Measurements from ENCODE around the gene LIMS1. TPM values are rescaled to one million over a fixed set of nuclear protein-coding genes. Genes with fewer than 3 reads are reported as not detected.
"Not testable (repeated sequence)": the region's sequence is repeated elsewhere in the genome, so short reads cannot be mapped to it uniquely, and the experiment has no call there.

The LIMS1 gene
- total RNA-seq, 1 donor from 2014 or later = 85.5 TPM

DNA sequence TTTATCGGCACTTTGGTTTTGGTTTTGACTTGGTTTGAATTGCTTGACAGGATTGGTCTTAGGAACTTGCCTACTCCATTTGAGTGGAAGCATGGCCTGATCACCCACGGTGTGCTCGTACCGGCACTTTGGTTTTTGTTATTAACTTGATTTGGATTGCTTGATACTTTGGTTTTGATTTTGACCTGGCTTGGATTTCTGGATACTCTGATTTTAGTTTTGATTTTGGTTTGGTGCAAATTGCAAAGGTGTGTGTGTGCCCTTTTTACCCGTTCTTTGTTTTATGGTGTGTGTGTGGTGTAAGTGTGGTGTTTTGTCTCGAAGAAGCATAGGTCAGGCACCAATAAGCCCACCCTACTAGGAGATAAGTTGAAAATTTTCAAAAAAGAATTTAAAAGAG, 9.6 kb upstream of the LIMS1 start:
- intact Hi-C loops (cut with DNase I); H3K4me1 ChIP-seq; H3K9me3 ChIP-seq; ATAC-seq; H3K27ac ChIP-seq; H3K4me3 ChIP-seq; H3K36me3 ChIP-seq; DNase-seq; H3K27me3 ChIP-seq (ENCODE audit: low read depth): not testable (repeated sequence)

DNA sequence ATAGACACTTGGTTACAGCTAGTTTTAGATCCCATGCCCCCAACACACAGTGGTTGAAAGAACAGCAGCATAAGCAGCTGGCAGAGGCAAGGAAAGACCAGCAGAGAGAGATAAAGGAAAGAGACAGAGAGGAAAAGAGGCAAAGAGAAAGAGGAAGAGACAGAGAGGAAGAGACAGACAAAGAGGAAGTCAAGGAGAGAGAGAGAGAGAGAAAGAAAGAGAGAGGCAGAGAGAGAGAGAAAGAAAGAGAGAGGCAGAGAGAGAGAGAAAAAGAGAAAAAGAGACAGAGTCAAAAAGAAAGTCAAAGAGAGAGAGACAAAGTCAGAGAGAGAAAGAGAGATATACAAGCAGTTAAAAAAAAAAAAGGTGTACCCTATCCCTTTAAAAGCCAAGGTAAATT, 9.0 kb upstream of the LIMS1 start:
- H3K36me3 ChIP-seq; H3K27ac ChIP-seq; DNase-seq; ATAC-seq; intact Hi-C loops (cut with DNase I); H3K4me3 ChIP-seq; H3K27me3 ChIP-seq (ENCODE audit: low read depth); H3K9me3 ChIP-seq; H3K4me1 ChIP-seq: not testable (repeated sequence)

DNA sequence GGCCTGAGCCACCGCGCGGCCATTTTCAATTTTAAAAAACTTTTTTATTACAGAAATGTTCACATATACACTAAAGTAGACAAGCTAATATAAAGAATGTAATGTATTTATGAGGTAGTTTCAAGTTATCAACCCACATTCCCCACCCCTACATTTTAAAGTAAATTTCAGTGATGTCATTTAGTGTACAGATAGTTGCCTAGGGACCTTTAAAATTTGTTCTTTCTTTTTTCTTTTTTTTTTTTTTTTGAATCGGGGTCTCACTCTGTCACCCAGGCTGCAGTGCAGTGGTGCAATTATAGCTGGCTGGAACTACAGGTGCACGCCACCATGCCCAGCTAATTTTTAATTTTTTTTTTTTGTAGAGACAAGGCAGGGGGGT, 2.6 kb upstream of the LIMS1 start:
- H3K36me3 ChIP-seq = no peaks in the 10 kb centered on the region
- no peaks in the 10 kb centered on the region for H3K27me3 ChIP-seq (ENCODE audit: low read depth)
- H3K27ac ChIP-seq = no peak overlapping the region
- DNase-seq (no peak), ATAC-seq (no peak)
- no peaks in the 10 kb centered on the region for H3K9me3 ChIP-seq
- intact Hi-C loops (cut with DNase I) = no loop called here
- no peak overlapping the region for H3K4me3 ChIP-seq
- TF ChIP-seq, protein P1, sequence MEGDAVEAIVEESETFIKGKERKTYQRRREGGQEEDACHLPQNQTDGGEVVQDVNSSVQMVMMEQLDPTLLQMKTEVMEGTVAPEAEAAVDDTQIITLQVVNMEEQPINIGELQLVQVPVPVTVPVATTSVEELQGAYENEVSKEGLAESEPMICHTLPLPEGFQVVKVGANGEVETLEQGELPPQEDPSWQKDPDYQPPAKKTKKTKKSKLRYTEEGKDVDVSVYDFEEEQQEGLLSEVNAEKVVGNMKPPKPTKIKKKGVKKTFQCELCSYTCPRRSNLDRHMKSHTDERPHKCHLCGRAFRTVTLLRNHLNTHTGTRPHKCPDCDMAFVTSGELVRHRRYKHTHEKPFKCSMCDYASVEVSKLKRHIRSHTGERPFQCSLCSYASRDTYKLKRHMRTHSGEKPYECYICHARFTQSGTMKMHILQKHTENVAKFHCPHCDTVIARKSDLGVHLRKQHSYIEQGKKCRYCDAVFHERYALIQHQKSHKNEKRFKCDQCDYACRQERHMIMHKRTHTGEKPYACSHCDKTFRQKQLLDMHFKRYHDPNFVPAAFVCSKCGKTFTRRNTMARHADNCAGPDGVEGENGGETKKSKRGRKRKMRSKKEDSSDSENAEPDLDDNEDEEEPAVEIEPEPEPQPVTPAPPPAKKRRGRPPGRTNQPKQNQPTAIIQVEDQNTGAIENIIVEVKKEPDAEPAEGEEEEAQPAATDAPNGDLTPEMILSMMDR (IDR thresholded peaks at IDR 0.05) = no peak
- peaks cover 19% of the 10 kb centered on the region for H3K4me1 ChIP-seq

DNA sequence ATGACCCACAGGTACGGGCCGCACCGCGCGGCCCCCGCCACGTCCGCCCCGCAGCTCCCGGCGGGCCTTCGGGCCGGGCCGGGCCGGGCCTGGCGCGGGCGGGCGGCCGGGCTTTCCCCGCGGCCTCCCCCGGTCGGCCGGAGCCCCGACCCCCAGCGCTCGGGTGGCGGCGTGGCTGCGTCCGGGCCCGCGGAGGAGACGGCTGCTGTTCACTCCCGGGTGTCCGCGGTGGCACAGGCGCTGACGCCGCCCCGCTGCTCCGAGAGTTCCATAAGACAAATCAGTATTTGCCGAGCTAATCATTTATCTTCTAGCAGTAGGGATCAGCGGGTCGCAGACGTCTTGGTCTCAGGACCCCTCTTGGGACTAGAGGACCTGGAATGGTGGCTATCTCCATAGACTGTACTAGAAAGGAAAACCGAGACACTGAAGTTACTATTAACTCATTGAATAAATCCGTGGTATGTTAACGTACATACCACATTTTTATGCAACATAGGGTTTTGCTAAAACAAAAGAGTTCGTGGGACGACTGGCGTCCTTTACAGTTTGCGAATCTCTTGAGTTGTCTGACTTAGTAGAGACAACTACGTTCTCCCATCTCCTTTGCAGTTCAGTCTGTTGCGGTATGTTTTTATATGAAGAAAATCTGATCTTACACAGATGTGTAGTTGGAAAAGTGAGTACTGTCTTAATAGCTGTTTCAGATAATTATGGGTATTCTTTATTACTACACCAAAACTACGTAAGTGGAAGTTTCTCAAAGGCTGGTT, 500 bp downstream of the LIMS1 start:
- H3K9me3 ChIP-seq = no peaks in the 10 kb centered on the region
- intact Hi-C loops (cut with DNase I) = no loop called here
- ATAC-seq = no peak
- H3K27ac ChIP-seq = peak overlapping the region; percentile 96
- peak; percentile 66 for DNase-seq
- peaks cover 19% of the 10 kb centered on the region for H3K4me1 ChIP-seq
- H3K27me3 ChIP-seq (ENCODE audit: low read depth) = no peaks in the 10 kb centered on the region
- TF ChIP-seq, protein P1 (IDR thresholded peaks at IDR 0.05) = no peak
- H3K36me3 ChIP-seq = no peaks in the 10 kb centered on the region
- H3K4me3 ChIP-seq = peak overlapping the region; percentile 88

DNA sequence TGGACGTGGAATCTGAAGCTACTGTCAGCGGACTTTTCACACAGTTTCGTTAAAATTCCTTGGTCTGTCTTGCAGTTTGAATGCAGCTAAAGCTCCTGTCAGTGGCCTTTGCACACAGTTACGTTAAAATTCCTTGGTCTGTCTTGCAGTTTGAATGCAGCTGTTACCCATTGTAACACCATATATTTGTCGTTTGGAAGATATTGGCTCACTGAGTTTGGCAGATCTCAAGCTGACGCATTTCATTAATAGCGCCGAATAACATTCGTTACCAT, 1.0 kb downstream of the LIMS1 start:
- intact Hi-C loops (cut with DNase I) = no loop called here
- DNase-seq (no peak), ATAC-seq (no peak)
- Histone ChIP-seq H3K27me3 (ENCODE audit: low read depth) (no peaks in the 10 kb centered on the region), H3K36me3 (no peaks in the 10 kb centered on the region), H3K27ac (peak overlapping the region; percentile 96), H3K9me3 (no peaks in the 10 kb centered on the region), H3K4me1 (peaks cover 19% of the 10 kb centered on the region), H3K4me3 (peak overlapping the region; percentile 88)
- TF ChIP-seq, protein P1 (IDR thresholded peaks at IDR 0.05) = no peak

DNA sequence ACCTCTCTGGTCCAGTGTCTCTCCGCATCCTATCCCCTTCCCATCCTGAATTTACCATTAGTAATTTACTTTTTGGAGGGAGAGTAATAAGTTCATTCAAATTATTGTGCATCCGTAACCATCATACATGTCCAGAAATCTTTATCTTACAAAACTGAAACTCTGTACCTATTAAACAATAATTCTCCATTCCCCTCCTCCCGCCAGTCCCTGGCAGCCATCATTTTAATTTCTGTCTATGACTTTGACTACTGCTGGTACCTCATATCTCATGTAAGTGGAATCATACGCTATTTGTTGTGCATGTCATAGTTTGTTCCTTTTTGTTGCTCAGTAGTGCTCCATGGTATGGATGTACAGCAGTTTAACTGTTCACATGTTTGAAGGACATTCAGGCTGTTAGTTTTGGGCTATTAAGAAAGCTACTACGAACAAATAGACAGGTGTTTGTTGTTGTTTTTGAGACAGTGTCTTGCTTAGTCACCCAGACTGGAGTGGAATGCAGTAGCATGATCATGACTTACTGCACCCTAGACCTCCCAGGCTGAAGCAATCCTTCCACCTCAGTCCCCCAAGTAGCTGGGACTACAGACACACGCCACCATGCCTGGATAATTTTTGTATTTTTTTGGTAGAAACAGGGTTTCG, 2.0 kb downstream of the LIMS1 start:
- intact Hi-C loops (cut with DNase I) = no loop called here

More for the DNA sequence above, 2.0 kb downstream of the LIMS1 start:
- ATAC-seq = no peak
- Histone ChIP-seq H3K36me3 (no peaks in the 10 kb centered on the region), H3K4me3 (peak overlapping the region; percentile 88), H3K9me3 (no peaks in the 10 kb centered on the region), H3K4me1 (peaks cover 24% of the 10 kb centered on the region), H3K27me3 (ENCODE audit: low read depth) (no peaks in the 10 kb centered on the region), H3K27ac (no peak overlapping the region)
- TF ChIP-seq, protein P1 (IDR thresholded peaks at IDR 0.05) = no peak
- DNase-seq = no peak

Measured in lower lobe of right lung (tissue), 2 donors.